ENCODE measurements around the gene POLR1E.
"Not testable (repeated sequence)": the region's sequence is repeated elsewhere in the genome, so short reads cannot be mapped to it uniquely, and the experiment has no call there.

The POLR1E gene

DNA sequence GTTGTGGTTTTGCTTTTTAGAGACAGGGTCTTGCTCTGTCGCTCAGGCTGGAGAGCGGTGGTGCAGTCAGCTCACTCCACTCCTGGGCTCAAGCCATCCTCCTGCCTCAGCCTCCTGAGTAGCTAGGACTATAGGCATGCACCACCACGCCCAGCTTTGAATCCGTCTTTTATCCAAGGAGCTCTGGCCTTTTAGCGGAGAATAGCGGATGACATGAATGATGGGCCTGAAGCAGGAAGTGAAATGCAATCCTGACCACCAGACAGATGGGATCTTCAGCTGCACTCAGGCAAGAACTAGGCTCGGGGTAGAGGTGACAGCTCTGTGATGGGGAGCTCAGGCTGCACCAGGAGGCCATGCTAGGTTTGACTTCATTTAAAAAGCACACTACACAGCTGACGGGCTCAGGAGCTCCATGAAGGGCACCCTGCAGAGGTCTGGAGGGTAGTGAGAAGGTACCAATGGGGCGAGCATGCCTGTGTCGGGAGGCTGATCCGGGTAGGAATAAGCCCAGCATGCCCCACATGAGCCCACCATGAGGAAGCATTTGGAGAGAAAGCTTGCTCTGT is 21.9 kb downstream of the POLR1E start:
- DNase-seq: no peak

DNA sequence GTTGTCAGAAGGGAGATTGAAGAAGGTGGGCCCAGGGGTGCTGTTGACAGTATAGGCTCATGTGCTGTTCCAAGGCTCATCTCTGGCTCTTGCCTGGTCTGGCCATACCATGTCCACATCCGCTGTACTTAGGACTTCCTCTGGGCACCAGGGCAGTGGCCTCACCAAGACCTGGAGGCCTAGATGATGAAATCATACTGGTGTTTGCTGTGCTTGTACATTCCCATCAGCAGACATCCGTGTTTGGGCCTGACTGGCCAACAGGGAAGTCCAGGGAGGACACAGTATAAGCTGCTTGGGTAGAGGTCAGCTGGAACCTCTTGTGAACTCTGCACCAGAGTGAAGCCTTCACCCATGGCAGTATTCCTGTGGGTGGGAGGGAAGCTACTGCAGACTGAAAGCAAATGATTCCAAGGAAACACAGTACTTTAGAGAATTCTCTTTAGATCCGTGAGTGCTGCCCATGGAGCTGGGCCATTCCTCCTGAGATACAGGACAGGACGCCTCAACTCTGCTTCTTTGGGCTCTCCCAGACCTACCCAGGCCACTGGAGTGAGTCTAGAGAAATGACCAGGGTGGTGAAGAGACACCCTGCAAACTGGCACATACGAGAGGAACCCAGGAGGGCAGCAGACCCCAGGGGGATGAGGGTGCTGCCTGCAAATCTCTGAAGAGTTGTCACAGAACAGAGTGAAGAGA is 22.5 kb downstream of the POLR1E start:
- DNase-seq: no peak

DNA sequence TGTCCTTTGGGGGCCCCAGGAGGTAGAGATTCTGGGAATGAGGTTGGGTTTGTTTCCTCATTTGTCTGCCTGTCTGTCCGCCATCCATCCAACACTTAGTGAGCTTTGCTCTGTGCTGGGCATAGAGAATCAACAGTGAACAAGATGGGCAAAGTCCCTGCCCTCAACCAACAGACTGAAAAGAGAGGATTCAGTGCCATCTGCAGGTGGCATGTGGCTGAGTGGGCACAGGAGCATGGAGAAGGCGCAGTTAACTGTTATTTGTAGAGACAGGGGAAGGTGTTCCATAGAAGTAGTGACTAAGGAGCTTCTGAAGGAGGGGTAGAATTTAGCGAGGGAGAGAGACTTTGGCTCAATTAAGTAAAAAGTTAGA is 23.1 kb downstream of the POLR1E start:
- DNase-seq: no peak

DNA sequence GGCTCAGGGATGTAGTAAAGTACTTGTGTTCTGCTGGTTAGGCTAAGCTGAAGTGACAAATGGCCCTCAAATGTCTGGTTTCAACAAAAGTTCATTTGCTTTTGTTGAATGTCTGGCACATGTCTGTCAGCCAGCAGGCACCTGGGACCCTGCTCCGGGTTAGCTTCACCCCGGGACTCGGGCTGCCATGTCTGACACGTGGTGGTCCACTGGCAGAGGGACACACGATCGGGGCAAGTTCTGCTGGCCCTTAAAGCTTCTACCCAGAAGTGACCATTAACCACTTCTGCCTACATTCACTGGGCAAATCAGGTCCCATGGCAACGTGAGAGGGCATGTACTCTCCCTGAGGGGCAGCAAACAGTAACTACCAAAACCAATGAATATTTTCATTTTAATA is 23.8 kb downstream of the POLR1E start:
- no peak for DNase-seq

DNA sequence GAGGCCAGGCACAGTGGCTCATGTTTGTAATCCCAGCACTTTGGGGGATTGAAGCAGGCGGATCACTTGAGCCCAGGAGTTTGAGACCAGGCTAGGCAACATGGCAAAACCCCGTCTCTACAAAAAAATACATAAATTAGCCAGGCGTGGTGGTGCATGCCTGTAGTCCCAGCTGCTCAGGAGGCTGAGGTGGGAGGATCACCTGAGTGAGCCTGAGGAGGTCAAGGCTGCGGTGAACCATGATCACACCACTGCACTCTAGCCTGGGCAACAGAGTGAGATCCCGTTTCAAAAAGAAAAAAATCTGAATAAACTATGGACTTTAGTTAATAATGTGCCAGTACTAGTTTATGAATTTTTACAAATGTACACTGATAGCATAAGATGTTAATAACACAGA is 24.3 kb downstream of the POLR1E start:
- DNase-seq: not testable (repeated sequence)

DNA sequence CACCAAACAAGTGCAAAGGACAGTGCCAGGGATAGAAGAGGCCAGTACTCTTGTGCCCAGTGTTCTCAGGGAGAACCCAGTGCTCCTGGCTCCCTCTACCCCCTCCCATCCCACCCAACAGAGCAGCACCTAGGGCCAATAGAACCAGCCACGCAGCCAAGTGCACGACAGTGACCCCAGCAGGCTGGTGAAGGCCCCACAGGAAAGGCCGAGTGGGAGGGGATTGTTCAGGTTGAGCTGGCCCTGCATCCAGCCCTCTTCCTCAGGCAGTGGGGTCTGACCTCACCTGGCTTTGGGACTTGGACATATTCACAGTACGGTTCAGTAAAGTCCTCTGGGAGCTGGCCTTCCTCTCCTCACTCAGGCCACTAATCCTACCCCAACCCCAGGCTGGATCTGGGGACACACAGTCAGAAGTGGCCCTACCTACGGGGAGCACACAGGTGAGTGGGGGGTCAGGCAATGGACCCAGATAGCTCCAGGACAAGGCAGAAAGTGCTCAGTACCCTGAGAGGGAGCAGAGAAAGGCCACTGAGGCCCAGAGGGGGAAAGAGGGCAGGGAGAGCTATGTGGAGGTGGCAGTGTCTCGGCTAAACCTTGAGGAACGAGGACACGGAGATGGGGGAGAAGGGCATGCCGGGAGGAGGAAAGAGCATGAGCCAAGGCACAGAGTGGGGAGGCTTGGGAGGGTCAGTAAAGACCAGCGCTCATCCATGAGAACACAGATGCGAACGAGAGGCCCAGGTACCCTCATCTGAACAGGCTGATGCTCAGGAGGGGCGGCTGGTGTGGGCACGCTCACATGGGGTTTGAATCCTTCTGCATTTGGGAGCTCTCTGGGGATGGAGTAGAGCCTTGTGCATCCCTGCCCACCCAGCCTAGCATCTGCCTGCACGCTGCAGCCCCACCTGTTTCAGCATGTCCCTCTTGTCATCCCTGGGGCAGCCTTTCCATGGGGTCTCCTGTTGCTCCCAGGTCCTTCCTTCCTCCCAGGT is 25.6 kb downstream of the POLR1E start:
- no peak for DNase-seq

DNA sequence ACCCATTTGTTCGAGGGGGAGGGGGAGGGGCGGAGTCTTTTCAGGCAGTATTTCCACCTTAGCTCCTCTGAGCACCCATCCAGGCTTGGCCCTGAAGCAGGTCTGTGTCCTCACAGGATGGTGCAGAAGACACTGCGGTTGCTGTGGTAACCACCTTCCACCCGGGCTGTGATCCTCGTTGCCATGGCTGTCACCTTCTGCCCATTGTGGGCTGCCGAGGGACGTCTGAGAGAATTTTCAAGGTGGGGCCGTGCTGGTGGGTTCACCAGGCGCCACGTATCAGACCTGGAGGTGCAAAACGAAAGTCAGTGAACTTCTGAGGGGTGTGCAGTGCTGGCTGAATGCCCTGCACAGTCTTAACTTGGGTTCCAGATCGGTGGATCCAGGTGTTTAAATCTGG is 26.7 kb downstream of the POLR1E start:
- no peak for DNase-seq

DNA sequence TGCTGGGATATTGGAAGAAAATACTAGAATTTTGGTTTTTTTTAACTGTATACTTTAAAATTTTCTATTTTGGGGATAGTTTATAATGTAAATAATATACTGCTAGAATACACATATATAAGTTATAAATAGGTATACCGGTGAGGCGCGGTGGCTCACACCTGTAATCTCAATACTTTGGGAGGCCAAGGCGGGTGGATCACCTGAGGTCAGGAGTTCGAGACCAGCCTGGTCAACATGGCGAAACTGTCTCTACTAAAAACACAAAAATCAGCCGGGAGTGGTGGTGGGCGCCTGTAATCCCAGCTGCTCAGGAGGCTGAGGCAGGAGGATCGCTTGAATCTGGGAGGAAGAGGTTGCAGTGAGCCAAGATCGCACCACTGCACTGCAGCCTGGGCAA is 28.7 kb downstream of the POLR1E start:
- DNase-seq: not testable (repeated sequence)

DNA sequence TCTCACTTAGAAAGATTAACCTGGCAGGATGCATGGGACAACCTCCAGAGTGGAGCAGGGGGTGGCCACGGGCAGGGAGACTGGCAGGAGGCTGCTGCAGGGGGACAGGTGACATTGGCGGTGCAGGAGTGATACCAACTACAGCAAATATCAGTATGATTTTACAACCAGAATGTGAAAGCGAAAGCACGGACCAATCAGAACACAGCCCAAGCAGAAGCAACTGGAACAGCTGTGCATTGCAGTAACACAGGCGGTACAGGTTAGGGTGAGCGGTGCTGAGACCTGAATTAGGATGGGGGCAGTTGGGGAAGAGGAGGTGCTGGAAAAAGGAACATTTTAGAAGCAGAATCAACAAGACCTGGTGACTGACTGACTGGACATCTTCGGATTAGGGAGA is 29.3 kb downstream of the POLR1E start:
- no peak for DNase-seq

DNA sequence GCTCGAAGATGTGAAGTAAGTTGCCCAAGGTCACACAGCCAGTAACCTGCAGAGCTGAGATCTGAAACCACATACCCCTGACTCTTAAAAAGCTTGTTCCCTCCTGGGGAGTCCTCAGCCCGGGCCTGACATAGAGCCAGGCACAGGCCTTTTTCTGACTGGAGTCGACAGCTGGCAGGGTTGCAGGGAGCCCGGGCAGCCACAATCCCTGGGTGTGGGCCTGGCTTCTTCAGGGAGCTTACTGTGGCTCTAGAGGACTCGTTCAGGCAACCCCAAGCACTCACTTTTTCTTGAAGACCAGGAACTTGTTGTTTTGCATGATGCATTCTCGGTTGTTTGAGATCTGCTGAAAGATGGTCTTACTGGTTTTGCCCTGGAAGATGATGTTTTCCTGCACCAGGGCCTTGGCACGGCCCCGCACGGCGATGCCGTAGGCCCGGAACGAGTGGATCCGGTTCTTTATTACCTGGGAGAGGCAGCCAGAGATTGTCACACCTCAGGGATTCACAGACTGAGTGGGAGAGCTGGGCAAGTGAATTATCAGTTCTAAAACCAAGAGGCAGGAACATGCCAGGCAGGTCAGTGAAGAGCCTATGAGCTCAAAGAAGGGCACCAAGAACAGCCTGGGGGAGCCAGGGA is 30.0 kb downstream of the POLR1E start:
- no peak for DNase-seq

DNA sequence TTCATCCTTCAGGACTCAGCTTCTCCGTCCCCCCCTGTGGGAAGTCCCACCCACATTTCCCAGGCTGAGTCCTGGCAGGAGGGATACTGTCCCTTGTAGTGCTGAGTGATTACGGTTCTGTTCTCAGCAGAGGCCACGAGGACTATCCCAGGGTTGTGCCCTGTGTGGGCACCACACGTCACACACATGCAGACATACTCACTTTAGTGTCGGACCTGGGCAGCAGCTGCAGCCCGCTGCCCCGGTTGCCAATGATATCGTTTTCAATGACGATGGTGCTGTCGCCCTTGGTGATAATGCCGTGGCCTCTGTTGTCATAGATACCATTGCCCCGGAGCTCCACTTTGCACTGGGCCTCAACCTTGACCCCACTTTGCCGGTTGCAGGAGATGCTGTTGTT is 32.2 kb downstream of the POLR1E start:
- no peak for DNase-seq

DNA sequence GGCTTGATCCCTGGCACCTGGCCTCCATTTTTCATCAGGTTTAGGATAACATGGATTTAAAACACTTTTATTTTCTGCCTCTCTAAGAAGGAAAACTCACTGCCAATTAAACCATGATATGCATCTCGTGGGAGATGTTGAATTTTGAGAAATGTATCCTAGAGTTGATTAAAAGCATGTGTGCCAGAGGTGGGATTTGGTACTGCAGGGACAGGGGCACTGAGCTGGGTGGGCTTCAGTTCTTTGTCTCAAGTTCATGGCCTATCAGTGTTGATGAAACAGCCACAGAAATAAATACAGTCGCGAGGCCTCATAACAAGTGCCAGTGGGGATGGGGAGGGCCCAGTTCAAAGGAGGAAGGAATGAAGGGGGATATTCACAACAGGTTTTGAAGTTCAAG is 34.9 kb downstream of the POLR1E start:
- no peak for DNase-seq

DNA sequence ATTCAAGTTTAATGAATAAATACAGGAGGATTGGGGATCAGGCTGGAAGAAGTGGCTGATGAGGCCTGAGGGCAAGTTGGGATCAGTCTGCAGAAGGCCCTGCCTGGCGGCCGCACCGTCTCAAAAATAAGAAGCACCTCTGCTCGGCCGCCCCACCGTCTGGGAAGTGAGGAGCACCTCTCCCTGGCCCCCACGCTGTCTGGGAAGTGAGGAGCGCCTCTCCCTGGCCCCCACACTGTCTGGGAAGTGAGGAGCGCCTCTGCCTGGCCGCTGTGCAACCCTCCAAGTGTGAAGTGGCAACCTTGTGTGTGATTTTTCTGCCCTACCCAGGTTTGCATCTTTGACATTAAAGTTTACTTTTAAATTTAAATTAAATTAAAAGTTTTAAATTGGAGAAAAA is 35.4 kb downstream of the POLR1E start:
- no peak for DNase-seq

DNA sequence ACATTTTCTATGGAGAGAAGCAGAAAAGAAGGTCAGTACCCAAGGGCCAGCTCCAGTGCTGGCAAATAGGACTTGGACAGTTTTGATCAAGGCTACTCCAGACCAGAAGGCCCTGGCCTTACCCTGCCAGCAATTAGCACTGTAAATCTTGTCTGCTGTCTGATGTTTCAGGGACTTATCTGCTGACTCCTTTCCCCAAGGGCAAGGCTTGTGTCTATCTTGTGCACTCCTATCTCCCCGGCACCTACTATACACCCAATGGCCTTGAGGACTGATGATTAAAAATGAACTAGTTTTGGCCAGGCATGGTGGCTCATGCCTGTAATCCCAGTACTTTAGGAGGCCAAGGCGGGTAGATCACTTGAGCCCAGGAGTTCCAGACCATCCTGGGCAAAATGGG is 37.2 kb downstream of the POLR1E start:
- DNase-seq: no peak

DNA sequence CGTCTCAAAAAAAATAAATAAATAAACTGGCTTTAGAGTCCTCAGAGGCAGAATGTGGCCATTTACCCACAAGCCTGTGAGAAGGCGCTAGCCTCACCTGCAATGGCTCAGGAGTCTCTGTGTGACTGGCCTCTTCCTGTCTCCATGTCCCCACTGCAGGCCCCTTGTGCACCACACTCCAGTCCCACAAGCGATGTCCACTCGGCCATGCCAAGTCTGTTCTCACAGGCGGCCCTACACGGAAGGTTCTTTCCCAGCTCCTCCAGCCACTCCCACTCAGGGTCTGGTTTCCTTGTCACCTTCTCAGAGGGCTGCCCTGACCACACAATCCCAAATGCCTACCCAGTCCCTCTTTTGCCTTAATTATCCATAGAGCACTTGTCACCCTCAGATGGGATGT is 38.2 kb downstream of the POLR1E start:
- no peak for DNase-seq

DNA sequence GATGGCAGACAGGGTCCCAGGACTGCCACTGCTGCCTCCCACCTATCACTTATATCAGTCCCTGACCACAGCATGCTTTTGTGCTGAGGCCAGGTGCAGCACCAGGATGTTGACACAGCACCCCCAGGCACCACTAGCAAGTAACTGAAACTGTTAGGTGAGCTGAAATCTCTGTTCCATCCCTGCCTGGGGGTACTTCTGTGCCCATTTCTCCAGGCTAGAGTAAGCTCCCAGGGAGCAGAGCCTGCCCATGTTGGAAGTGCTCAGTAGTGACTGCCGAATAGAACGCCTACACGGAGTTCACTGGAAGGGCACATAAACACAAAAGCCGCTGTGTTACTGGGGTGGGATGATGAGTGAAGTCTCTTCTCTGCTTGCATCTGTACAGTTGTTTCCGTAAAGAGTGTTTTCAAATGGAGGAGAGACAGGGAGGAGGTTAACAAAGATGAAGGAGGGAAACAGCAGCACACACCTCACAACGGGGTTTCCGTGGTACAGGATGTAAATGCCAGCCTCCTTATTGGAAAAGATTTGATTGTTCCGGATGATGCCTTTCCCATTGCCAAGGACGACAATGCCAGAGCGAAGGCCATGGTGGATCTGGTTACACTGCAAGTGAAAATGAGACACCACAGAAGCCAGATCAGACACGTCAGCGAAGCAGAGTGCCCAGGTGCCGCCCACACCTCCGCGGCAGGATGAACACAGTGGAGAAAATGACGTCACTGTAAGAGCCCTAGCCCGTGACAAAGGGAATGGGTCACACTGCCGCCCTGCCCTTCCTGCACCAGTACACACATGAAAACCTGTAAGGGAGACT is 43.1 kb downstream of the POLR1E start:
- no peak for DNase-seq

DNA sequence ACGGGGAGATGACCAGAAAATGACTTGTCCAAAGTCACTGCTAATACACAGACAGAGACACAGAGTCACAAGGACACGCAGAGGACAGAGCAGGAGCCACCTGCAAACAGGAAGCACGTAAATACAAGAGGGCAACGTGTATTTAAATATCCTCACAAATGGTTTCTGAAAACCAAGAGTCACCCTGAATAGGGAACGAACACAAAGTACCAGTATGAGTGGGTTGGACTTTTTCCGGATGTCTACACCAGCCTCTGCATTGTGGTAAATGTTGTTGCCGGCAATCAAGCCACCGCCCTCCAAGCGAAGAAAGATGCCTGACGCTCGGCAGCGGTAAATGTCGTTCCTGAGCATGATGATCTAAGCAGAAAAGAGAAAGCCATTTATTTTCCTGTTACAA is 46.0 kb downstream of the POLR1E start:
- DNase-seq: no peak

DNA sequence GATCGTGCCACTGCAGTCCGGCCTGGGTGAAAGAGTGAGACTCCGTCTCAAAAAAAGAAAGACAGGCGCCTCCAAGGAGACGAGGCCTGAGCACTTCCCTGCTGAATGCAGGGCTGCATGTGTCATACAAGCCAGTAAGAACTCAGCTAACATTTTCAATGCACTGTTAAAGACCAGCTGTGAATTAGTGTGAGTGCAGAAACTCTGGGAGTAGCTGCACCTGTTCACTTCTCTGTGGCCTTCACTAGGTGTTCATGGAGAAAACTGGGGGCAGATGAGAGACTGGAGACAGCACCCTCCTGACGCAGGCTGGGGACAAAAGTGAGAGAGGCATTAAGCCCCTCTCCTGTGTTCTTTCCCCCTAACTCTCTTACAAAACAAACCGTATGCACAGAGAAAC is 48.7 kb downstream of the POLR1E start:
- DNase-seq: no peak

DNA sequence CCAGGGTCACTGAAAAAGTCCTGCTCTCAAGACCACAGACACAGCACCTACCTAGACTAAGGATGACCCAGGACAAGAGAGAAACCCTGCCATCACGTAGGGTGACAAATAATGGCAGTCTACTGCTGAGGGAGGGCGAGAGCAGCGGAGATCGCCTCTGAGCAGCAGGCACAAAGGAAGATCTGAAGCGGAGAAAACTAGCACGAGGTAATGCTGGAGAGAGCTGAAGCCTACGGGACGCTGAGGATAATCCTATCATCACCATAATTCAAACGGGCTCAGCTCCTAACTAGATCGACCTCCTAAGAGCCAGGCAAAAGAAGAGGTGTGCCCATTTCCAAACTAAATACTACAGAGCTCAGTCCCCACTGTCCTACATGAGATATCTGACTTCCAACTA is 49.2 kb downstream of the POLR1E start:
- DNase-seq: no peak

DNA sequence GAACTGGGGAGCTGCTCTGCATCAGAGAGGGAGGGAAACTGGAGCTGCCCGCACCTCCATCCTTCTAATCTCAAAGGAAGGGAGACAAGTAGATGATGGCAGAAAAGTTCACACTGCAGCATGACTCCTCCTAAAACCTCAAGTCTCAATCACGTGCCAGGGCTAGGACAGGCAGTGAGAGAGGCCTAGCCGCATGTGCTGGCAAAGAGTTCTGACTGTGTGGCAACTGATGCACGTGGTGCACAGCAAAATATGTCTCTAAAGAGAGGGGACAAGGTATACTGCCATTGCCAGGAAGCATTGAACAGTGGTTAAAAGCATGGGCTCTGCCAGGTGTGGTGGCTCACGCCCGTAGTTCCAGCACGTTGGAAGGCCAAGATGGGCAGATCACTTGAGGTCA is 52.4 kb downstream of the POLR1E start:
- DNase-seq: no peak

DNA sequence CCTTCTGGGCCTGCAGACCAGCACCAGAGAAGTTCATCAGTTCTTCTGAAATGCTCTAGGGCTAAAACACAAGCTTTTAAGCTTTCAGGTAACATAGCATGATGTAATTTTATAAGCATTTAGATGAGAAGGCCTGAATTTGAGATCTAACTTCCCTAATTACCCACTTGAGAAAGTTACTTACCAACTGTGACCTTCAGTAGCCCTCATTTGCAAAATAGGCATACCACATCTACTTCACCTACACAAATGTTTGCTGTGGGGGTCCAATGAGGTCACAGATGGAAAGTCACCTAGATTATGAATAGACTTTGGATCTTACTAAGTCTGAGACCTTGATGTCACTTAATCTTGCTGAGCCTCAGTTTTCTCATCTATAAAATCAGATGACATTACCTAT is 53.9 kb downstream of the POLR1E start:
- DNase-seq: no peak

DNA sequence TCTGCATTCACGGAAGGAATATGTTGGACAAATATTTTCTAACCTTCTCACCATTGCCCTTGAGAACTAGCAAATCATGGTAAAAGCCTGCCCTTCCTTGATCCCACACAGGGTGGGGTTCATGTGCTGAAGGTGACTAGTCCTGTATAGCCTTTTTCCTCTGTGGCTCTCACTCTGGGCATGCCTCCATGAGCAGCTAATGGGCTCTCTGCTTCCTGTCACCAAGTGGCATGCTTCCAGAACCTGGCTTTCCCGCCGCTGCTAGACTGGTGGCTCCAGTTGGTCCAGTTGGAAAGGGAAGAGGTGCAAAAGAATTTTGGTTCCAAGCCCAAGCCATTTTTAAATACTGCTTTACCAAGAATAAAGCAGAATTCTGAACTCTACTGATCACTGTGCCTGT is 54.9 kb downstream of the POLR1E start:
- DNase-seq: no peak

DNA sequence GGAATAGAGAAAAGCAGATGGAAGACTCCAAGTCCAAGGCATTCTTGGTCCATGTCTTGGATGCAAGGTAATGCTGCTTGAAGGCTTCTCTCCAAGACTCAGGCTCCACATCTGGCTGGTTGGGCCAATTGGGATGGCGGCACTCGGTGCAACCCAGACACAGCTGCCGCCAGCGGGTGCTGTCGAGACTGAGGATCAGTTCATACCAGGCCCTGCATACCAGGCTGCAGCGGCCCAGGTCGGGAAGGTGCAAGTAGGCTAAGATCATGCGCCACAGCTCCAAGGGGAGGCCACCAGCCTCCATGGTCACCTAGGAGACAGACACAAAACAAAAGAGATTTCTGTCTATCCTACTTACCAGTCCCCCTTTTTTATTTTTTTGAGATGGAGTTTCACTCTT is 55.7 kb downstream of the POLR1E start:
- no peak for DNase-seq
